Mesothelial cell of epicardium (in vitro differentiated cells): ENCODE data around the gene UBB. TPM values are rescaled to one million over a fixed set of nuclear protein-coding genes. Genes with fewer than 3 reads are reported as not detected.
A peak's percentile ranks its signal among the peaks of the same experiment; 100 is the strongest.

Source experiments
- DNase-seq, 2 experiments: peaks; one replicate each; pipeline ENCODE4 v3.0.0; 2021; ENCODE audit warnings: low spot score in 2 of 2; ENCODE audit not compliant: unreplicated experiment in 2 of 2
- H3K27ac Mint-ChIP-seq: 2 replicates; pipeline ENCODE4 v1.8.0; 2021; ENCODE audit warnings: mixed read lengths
- H3K27me3 Mint-ChIP-seq: 2 replicates; pipeline ENCODE4 v1.8.0; 2021; ENCODE audit warnings: low read depth, mixed read lengths
- H3K36me3 Mint-ChIP-seq: 2 replicates; pipeline ENCODE4 v1.8.0; 2021; ENCODE audit warnings: mixed read lengths
- H3K4me1 Mint-ChIP-seq: 2 replicates; pipeline ENCODE4 v1.8.0; 2021; ENCODE audit warnings: mixed read lengths
- H3K4me3 Mint-ChIP-seq: 2 replicates; pipeline ENCODE4 v1.8.0; 2021; ENCODE audit warnings: mild to moderate bottlenecking, moderate library complexity, mixed read lengths
- H3K9me3 Mint-ChIP-seq: 2 replicates; pipeline ENCODE4 v1.8.0; 2021; ENCODE audit warnings: mixed read lengths
- CTCF ChIP-seq: fragments of 200-600 bp; sonication (generic); IDR thresholded peaks from one replicate; pipeline ENCODE4 v1.5.0; 2021; ENCODE audit warnings: antibody characterized with exemption; ENCODE audit not compliant: unreplicated experiment
- total RNA-seq: library from RNA; stranded (reverse); gene quantifications from 3 replicates; pipeline ENCODE4 v1.2.1, GENCODE V29; 2021

UBB gene
- total RNA-seq, 1 donor from 2014 or later: 1,270 TPM

GRCh38 chr17:16343569-16343968 lies 37.3 kb upstream of the UBB start:
- no peaks in the 10 kb centered on the region for H3K27me3 Mint-ChIP-seq
- TF ChIP-seq CTCF: no peak
- H3K27ac Mint-ChIP-seq: no peak overlapping the region
- peaks cover 27% of the 10 kb centered on the region for H3K36me3 Mint-ChIP-seq
- H3K4me3 Mint-ChIP-seq: no peak overlapping the region
- H3K9me3 Mint-ChIP-seq: no peaks in the 10 kb centered on the region
- H3K4me1 Mint-ChIP-seq: no peaks in the 10 kb centered on the region
- DNase-seq: no peak

GRCh38 chr17:16345565-16345964 lies 35.3 kb upstream of the UBB start:
- no peak for TF ChIP-seq CTCF
- Mint-ChIP-seq H3K4me1 (no peaks in the 10 kb centered on the region), H3K9me3 (no peaks in the 10 kb centered on the region), H3K36me3 (peaks cover 31% of the 10 kb centered on the region), H3K4me3 (no peak overlapping the region), H3K27me3 (no peaks in the 10 kb centered on the region), H3K27ac (no peak overlapping the region)
- DNase-seq: no peak

- H3K27ac Mint-ChIP-seq: no peak overlapping the region
- no peak for DNase-seq
- H3K4me1 Mint-ChIP-seq: peaks cover 8% of the 10 kb centered on the region
- H3K9me3 Mint-ChIP-seq: no peaks in the 10 kb centered on the region
- H3K27me3 Mint-ChIP-seq: no peaks in the 10 kb centered on the region
- H3K36me3 Mint-ChIP-seq: peaks cover 31% of the 10 kb centered on the region
- H3K4me3 Mint-ChIP-seq: no peak overlapping the region
- no peak for TF ChIP-seq CTCF
These were observed 34.1 kb upstream of the UBB start for GRCh38 chr17:16346721-16347271.

- H3K4me1 Mint-ChIP-seq: peaks cover 15% of the 10 kb centered on the region
These were observed 32.3 kb upstream of the UBB start for GRCh38 chr17:16348586-16348985.

GRCh38 chr17:16349431-16349830 lies 31.5 kb upstream of the UBB start:
- Mint-ChIP-seq H3K36me3 (peaks cover 12% of the 10 kb centered on the region), H3K4me1 (peaks cover 15% of the 10 kb centered on the region), H3K27me3 (no peaks in the 10 kb centered on the region), H3K27ac (no peak overlapping the region), H3K9me3 (no peaks in the 10 kb centered on the region), H3K4me3 (no peak overlapping the region)
- no peak for TF ChIP-seq CTCF
- no peak for DNase-seq

More at GRCh38 chr17:16348586-16348985, 32.3 kb upstream of the UBB start:
- peaks cover 19% of the 10 kb centered on the region for H3K36me3 Mint-ChIP-seq
- TF ChIP-seq CTCF: no peak
- H3K27ac Mint-ChIP-seq: no peak overlapping the region
- H3K4me3 Mint-ChIP-seq: no peak overlapping the region
- H3K9me3 Mint-ChIP-seq: no peaks in the 10 kb centered on the region
- H3K27me3 Mint-ChIP-seq: no peaks in the 10 kb centered on the region
- no peak for DNase-seq

- Mint-ChIP-seq H3K9me3 (no peaks in the 10 kb centered on the region), H3K4me3 (peak overlapping the region; percentile 90), H3K4me1 (peaks cover 15% of the 10 kb centered on the region), H3K27ac (peak overlapping the region; percentile 91), H3K27me3 (no peaks in the 10 kb centered on the region), H3K36me3 (peaks cover 8% of the 10 kb centered on the region)
- DNase-seq: no peak
- TF ChIP-seq CTCF: no peak
These were observed 29.1 kb upstream of the UBB start for GRCh38 chr17:16351831-16352230.
